Measurements from ENCODE around the gene BOLA2.
"Not testable (repeated sequence)": the region's sequence is repeated elsewhere in the genome, so short reads cannot be mapped to it uniquely, and the experiment has no call there.

DNA sequence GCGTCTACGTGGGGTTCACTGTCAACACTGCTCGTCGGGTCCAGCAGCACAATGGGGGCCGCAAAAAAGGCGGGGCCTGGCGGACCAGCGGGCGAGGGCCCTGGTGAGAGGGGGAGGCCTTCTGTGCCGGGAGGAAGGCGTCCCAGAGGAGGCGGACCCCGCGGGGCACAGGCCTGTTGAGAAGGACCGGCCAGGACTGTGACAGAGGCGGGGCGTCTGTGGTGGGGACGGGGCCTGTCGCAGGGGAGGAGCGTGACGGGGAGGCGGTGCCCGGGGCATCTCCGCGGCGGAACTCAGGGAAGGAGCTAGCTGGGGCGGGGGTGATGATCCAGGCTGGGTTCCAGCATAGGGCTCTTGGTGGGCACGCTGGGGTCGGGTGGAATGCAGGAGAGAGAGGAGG is 677 bp upstream of the BOLA2 start:
- TF ChIP-seq CTCF (conservative IDR thresholded peaks at IDR 0.05); ZFX (IDR thresholded peaks at IDR 0.05): not testable (repeated sequence)

Measured in C4-2B (cell line).